ENCODE measurements around the gene BEND4.
"Not testable (repeated sequence)": the region's sequence is repeated elsewhere in the genome, so short reads cannot be mapped to it uniquely, and the experiment has no call there.

BEND4 gene

GRCh38 chr4:42152507-42153504, at the start of gene BEND4:
TSS of gene BEND4 (minus strand) at chr4:42152655. CDS start at chr4:42152143, 512 bp downstream.
- FAIRE-seq: no peak

GRCh38 chr4:42197341-42197740, 44.9 kb upstream of the BEND4 start:
- no peak for FAIRE-seq

- no peak for FAIRE-seq
Measured at GRCh38 chr4:42172921-42173320, 20.5 kb upstream of the BEND4 start.

- FAIRE-seq: no peak
Measured at GRCh38 chr4:42172128-42172790, 19.8 kb upstream of the BEND4 start.

- no peak for FAIRE-seq
Measured at GRCh38 chr4:42167709-42168108, 15.3 kb upstream of the BEND4 start.

- not testable (repeated sequence) for FAIRE-seq
Measured at GRCh38 chr4:42166186-42166585, 13.7 kb upstream of the BEND4 start.

- no peak for FAIRE-seq
Measured at GRCh38 chr4:42159271-42160001, 7.0 kb upstream of the BEND4 start.

- no peak for FAIRE-seq
Measured at GRCh38 chr4:42151568-42152506, 618 bp downstream of the BEND4 start.

DNA sequence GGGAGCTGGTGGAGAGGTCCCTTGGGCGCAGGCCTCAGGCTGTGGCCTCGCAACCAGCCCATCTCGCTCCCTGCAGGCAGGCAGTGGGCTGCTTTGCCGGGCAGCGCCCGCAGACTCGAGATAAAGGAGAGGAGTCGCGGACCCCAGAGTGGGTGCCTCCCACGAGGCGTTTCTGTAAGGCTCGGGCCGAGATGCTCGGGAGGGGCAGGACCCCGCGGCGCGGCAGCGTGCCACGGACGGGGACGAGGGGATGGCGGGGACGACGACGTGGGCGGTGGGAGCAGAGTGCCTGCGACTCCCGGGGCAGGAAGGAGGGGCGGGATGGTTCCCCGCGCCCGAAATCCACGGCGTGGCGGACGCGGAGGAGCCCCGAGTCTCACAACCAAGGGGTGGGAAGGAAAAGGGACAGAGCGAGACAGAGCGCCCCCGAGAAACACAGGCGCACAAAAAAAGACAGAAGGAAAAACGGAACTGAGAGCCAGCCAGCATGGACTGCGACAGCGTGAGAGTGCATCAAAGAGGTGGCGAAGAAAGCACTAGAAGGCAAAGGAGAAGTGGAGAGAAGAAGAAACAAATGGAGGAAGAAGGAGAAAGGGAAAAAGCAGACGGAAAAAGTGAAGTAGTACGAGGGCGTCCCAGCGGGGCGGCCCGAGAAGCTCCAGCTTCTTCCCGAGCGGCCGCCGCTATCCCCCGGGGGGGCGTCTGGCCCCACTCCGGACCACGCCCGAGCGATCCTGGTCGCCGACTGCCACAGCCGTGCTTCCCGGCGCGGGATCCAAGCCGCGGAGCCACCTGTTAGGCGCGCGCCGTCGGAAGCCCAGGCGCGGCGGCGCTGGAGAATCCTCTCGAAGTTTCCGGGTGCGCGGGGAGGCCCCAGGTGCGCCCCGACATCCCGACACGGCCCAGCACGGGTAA, 1.5 kb downstream of the BEND4 start:
- no peak for FAIRE-seq

- no peak for FAIRE-seq
Measured at GRCh38 chr4:42149004-42149403, 3.5 kb downstream of the BEND4 start.

GRCh38 chr4:42148425-42148824, 4.0 kb downstream of the BEND4 start:
- FAIRE-seq: no peak

DNA sequence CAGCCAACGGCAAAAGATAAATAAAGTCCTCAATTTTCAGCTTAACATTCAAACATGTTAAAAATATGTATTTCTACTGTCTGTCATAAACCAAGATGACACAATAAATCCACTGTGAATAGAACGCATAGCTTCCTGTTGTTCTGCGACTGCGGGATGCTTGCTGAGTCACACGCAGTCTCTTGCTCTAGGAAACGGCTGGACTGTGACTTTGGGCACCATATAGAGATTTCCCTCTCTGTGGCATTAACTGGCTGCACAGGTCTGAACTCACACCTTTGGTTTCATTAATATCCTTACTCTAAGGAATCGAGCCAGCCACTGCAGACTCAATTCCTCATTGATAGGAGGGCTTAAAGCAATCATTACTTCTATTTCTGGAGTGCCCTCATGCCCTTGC, 8.4 kb downstream of the BEND4 start:
- no peak for FAIRE-seq

GRCh38 chr4:42142591-42142990, 9.9 kb downstream of the BEND4 start:
- FAIRE-seq: no peak

- FAIRE-seq: no peak
Measured at GRCh38 chr4:42136371-42136770, 16.1 kb downstream of the BEND4 start.

DNA sequence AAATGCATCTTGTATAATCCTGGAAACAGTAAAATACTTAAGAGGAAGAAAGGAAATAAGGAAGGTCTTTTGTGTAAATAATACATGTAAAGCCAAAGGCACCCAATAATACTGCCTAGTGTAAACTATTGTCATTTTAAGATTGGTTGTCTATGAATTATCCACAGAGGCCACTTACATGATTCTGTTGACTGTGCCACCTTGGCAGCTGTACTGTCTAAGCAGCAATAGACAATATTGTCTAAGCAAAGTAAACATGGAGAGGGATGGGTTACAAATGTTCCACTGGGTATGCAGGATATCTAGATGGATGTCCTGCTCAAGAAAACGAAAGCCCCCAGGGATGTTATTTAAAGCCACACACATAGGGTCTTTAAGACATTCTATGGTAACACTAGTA, 19.4 kb downstream of the BEND4 start:
- FAIRE-seq: no peak

- no peak for FAIRE-seq
Measured at GRCh38 chr4:42132099-42132498, 20.4 kb downstream of the BEND4 start.

DNA sequence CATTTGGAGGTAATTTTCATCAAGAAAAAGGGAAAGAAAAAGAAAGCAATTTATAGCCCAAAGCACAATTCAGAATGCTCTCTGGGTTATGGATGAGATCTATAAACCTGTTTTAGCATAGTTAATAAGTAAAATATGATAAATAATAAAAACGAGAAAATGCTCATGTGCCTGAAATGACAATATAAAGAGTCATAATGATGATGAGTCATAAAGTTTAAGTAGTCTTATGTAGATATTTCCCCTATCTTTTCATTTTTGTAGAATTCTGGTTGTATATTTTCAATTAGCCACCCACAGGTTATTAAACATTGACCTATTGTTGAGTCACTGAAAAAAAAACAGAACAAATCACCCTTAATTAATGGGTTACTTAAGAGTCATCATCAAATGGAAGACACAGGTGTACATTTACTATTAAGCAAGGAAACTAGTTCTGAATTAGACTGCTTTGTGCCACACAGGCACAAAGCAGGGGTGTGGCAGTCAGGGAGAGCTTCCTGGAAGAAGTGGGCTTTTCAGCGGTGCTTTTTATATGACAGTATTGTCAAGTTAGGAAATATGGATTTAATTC, 29.3 kb downstream of the BEND4 start:
- no peak for FAIRE-seq

DNA sequence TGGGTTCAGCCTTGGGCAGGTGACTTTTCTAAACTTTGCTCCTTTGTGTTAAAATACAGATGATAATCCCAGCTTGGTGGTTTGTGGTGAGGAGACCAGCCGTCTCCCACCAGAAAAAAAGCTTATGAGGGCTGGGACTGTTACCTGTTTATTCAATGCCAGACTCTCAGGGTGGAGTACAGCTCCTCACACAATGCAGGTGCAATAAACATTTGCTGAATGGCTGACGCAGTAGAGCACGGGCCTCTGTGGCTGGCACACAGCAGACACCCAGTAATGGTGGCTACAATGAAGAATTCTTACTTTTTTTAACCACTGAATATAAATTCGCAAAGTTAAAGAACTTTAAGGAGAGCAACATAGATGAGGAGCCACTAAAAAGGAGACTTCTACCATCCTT, 30.2 kb downstream of the BEND4 start:
- FAIRE-seq: no peak

GRCh38 chr4:42119886-42120285, 32.6 kb downstream of the BEND4 start:
- FAIRE-seq: no peak

DNA sequence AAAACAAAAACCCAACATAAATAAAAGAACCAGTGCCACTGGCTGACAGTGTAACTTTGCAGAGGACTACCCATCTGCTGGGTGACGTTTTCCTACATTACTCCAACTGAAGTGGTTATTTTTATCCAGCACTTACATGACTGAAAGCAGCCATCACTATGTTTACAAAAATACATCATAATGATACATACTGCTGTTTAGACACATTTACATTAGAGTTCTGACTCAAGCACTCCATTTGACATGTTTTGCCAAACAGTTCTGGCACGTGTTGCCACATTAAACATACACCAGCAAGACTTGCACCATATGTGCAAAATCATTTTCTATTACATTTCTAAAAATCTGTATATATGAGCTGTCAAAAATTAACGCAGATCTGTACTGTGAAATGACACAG, 39.6 kb downstream of the BEND4 start:
- no peak for FAIRE-seq

- no peak for FAIRE-seq
Measured at GRCh38 chr4:42104521-42104920, 47.9 kb downstream of the BEND4 start.
